Trophoblast cell (in vitro differentiated cells and primary cell): ENCODE results near the gene SLC43A3.

Source experiments
- DNase-seq, 2 donors: peaks; one replicate each; pipeline ENCODE4 v3.0.0-alpha.2; 2016
- H2AFZ ChIP-seq: 2 replicates; pipeline ENCODE4 v1.6.1; 2013; ENCODE audit warnings: low read length, moderate library complexity, mild to moderate bottlenecking; ENCODE audit not compliant: insufficient read depth, poor library complexity
- H2AK5ac ChIP-seq: 2 replicates; pipeline ENCODE4 v1.6.1; 2013; ENCODE audit warnings: mild to moderate bottlenecking, low read length
- H2BK120ac ChIP-seq: 2 replicates; pipeline ENCODE4 v1.6.1; 2013; ENCODE audit warnings: low read length, mild to moderate bottlenecking, moderate library complexity; ENCODE audit not compliant: insufficient read depth, poor library complexity
- H2BK12ac ChIP-seq: 2 replicates; pipeline ENCODE4 v1.6.1; 2013; ENCODE audit warnings: mild to moderate bottlenecking, low read length, moderate library complexity
- H2BK5ac ChIP-seq: 2 replicates; pipeline ENCODE4 v1.6.1; 2013; ENCODE audit warnings: low read length, low read depth, moderate library complexity, mild to moderate bottlenecking; ENCODE audit not compliant: poor library complexity
- H3K14ac ChIP-seq: 2 replicates; pipeline ENCODE4 v1.6.1; 2013; ENCODE audit warnings: mild to moderate bottlenecking, low read length
- H3K18ac ChIP-seq: 2 replicates; pipeline ENCODE4 v1.6.1; 2013; ENCODE audit warnings: mild to moderate bottlenecking, low read length
- H3K23ac ChIP-seq: 2 replicates; pipeline ENCODE4 v1.6.1; 2013; ENCODE audit warnings: low read length
- H3K27ac ChIP-seq: 2 replicates; pipeline ENCODE4 v1.5.1; 2013; ENCODE audit warnings: low read depth, mild to moderate bottlenecking, inconsistent platforms, low read length, moderate library complexity
- H3K27me3 ChIP-seq: 2 replicates; pipeline ENCODE4 v1.6.1; 2013; ENCODE audit warnings: inconsistent platforms, mild to moderate bottlenecking, low read length, moderate library complexity; ENCODE audit not compliant: insufficient read depth
- H3K36me3 ChIP-seq, 2 experiments: 1 replicate in 1 of 2; 2 replicates in 1 of 2; pipeline ENCODE4 v1.6.1; 2013; ENCODE audit warnings: low read length in 2 of 2, mild to moderate bottlenecking in 2 of 2, moderate library complexity in 1 of 2; ENCODE audit not compliant: insufficient read depth in 2 of 2, control insufficient read depth in 1 of 2
- H3K4ac ChIP-seq: 2 replicates; pipeline ENCODE4 v1.6.1; 2013; ENCODE audit warnings: low read depth, mild to moderate bottlenecking, low read length, moderate library complexity
- H3K4me1 ChIP-seq, 2 experiments: 1 replicate in 1 of 2; 2 replicates in 1 of 2; pipeline ENCODE4 v1.6.1; 2013; ENCODE audit warnings: low read length in 2 of 2, mild to moderate bottlenecking in 2 of 2, moderate library complexity in 1 of 2; ENCODE audit not compliant: insufficient read depth in 2 of 2, control insufficient read depth in 1 of 2
- H3K4me2 ChIP-seq: 2 replicates; pipeline ENCODE4 v1.6.1; 2013; ENCODE audit warnings: inconsistent platforms, mild to moderate bottlenecking, low read length, moderate library complexity
- H3K4me3 ChIP-seq: 2 replicates; pipeline ENCODE4 v1.5.1; 2013; ENCODE audit warnings: mild to moderate bottlenecking, low read depth, low read length, inconsistent platforms
- H3K79me1 ChIP-seq: one replicate; pipeline ENCODE4 v1.6.1; 2013; ENCODE audit warnings: low read length
- H3K79me2 ChIP-seq: 2 replicates; pipeline ENCODE4 v1.6.1; 2013; ENCODE audit warnings: low read length, mild to moderate bottlenecking; ENCODE audit not compliant: control insufficient read depth, insufficient read depth, poor library complexity
- H3K9ac ChIP-seq: 2 replicates; pipeline ENCODE4 v1.6.1; 2013; ENCODE audit warnings: mild to moderate bottlenecking, low read length
- H3K9me3 ChIP-seq: 2 replicates; pipeline ENCODE4 v1.6.1; 2013; ENCODE audit warnings: low read depth, mild to moderate bottlenecking, control low read depth, inconsistent platforms, low read length; ENCODE audit not compliant: insufficient read depth
- H4K12ac ChIP-seq: 2 replicates; pipeline ENCODE4 v1.6.1; 2013; ENCODE audit warnings: low read depth, mild to moderate bottlenecking, low read length, moderate library complexity
- H4K8ac ChIP-seq: 2 replicates; pipeline ENCODE4 v1.6.1; 2013; ENCODE audit warnings: low read depth, mild to moderate bottlenecking, low read length, moderate library complexity
- H4K91ac ChIP-seq: one replicate; pipeline ENCODE4 v1.6.1; 2013; ENCODE audit warnings: low read depth, mild to moderate bottlenecking, low read length, moderate library complexity
- WGBS: extraction: QIAGEN DNeasy Blood & Tissue Kit; methylation state at CpG from one replicate; pipeline ENCODE4 v1.1.7; 2013; ENCODE audit warnings: missing lambda C conversion rate; ENCODE audit not compliant: insufficient read length, insufficient coverage; ENCODE audit errors: extremely low coverage; 5-methylcytosine and 5-hydroxymethylcytosine counted together

The SLC43A3 gene

DNA sequence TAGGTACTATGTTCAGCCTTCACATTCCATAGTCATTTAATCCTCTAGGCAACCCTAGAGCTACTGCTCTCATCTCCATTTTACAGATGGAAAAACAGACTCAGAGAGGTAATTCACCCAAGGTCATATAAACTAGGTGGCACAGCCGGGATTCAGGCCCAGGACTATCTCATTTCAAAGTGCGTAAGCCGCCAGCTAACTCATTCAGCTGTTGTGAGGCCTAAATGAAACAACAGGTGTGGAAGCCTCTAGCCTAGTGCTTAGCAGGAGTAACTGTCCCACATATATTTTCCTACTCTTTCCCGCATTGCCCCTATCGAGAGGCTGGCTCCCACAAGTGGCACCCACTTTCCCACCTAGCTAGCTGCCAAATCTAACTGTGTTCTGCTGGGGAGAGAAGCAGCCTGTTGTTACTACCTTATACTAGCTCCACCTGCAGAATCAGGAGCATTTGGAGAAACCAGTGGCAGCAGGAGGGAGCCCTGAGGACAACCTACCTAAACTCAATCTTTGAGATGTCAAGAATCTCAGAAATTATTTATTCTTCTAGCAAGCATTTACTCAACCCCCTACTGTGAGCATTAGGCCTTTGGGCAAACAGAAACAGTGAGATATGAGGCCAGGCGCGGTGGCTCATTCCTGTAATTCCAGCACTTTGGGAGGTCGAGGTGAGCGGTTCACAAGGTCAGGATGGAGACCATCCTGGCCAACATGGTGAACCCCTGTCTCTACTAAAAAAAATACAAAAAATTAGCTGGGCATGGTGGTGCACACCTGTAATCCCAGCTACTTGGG, 66.8 kb downstream of the SLC43A3 start:
- Histone ChIP-seq H3K9ac (no peak overlapping the region), H3K4me3 (no peak overlapping the region), H3K9me3 (no peaks in the 10 kb centered on the region), H2BK12ac (no peak overlapping the region), H3K23ac (no peak overlapping the region), H3K4me2 (no peak overlapping the region), H3K79me1 (no peaks in the 10 kb centered on the region), H4K91ac (no peak overlapping the region), H3K27ac (no peak overlapping the region), H3K27me3 (no peaks in the 10 kb centered on the region), H3K18ac (no peak overlapping the region), H3K79me2 (no peaks in the 10 kb centered on the region), H2BK120ac (no peak overlapping the region), H3K4me1 (no peaks in the 10 kb centered on the region), H2BK5ac (no peak overlapping the region), H2AK5ac (no peak overlapping the region), H3K4ac (no peak overlapping the region), H3K14ac (no peak overlapping the region), H2AFZ (no peak overlapping the region), H4K8ac (no peak overlapping the region), H4K12ac (no peak overlapping the region), H3K36me3 (no peaks in the 10 kb centered on the region)
- no CpG with 5 or more reads among the region's 9 CpGs for WGBS
- DNase-seq, result no peak

DNA sequence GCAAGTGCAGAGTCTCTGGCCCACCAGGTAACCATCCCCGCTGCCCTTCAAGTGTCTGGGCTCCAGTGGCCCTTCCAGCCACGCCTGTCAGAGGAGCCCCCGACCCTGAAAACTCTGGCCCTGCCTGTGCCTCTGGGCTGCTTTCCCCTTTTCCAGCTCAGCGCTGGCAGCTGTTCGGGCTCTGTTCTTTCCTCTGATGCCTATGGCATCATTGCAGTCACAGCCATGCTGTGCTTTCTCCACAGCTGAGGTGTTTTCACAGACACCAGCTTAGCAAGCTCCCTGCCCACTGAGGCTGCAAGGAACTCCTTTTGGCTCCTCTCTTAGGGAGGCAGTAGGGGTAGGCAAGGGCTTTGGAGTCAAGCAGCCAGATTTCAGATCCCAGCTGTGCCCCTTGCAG, 67.5 kb downstream of the SLC43A3 start:
- Histone ChIP-seq H3K36me3 (no peaks in the 10 kb centered on the region), H3K79me1 (no peaks in the 10 kb centered on the region), H3K27ac (no peak overlapping the region), H3K23ac (no peak overlapping the region), H2AFZ (no peak overlapping the region), H2AK5ac (no peak overlapping the region), H3K14ac (no peak overlapping the region), H3K79me2 (no peaks in the 10 kb centered on the region), H3K4me2 (no peak overlapping the region), H4K91ac (no peak overlapping the region), H3K4me1 (no peaks in the 10 kb centered on the region), H4K12ac (no peak overlapping the region), H3K27me3 (no peaks in the 10 kb centered on the region), H2BK5ac (no peak overlapping the region), H3K18ac (no peak overlapping the region), H3K4ac (no peak overlapping the region), H2BK120ac (no peak overlapping the region), H2BK12ac (no peak overlapping the region), H3K9ac (no peak overlapping the region), H4K8ac (no peak overlapping the region), H3K9me3 (no peaks in the 10 kb centered on the region), H3K4me3 (no peak overlapping the region)
- no CpG with 5 or more reads among the region's 5 CpGs for WGBS
- no peak for DNase-seq

DNA sequence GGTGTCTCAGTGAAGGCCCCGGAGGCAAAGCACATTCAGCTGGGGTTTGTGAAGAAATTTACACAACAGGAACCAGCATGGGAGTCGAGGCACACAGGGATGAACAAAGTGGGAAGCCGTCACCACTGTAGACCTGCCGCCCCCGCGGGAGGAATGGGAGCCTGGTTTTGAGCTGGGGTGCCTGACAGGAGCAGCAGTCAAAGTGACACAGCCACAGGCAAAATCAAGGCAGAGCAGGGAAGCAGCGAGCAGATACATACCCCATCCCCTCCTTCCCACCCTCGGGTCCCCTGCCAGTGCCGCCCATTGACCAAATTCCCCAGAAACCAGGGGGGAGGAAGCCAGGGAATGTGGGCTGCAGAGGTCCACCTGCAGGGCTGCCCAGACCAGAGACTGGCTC, 67.9 kb downstream of the SLC43A3 start:
- Histone ChIP-seq H3K14ac (no peak overlapping the region), H4K91ac (no peak overlapping the region), H4K8ac (no peak overlapping the region), H3K27me3 (no peaks in the 10 kb centered on the region), H3K4me1 (no peaks in the 10 kb centered on the region), H3K9me3 (no peaks in the 10 kb centered on the region), H3K79me2 (no peaks in the 10 kb centered on the region), H3K36me3 (no peaks in the 10 kb centered on the region), H3K4me2 (no peak overlapping the region), H3K4me3 (no peak overlapping the region), H3K23ac (no peak overlapping the region), H3K27ac (no peak overlapping the region), H2BK5ac (no peak overlapping the region), H3K79me1 (no peaks in the 10 kb centered on the region), H4K12ac (no peak overlapping the region), H3K4ac (no peak overlapping the region), H2BK120ac (no peak overlapping the region), H3K18ac (no peak overlapping the region), H2AK5ac (no peak overlapping the region), H3K9ac (no peak overlapping the region), H2AFZ (no peak overlapping the region), H2BK12ac (no peak overlapping the region)
- no peak for DNase-seq
- WGBS, result no CpG with 5 or more reads among the region's 9 CpGs

DNA sequence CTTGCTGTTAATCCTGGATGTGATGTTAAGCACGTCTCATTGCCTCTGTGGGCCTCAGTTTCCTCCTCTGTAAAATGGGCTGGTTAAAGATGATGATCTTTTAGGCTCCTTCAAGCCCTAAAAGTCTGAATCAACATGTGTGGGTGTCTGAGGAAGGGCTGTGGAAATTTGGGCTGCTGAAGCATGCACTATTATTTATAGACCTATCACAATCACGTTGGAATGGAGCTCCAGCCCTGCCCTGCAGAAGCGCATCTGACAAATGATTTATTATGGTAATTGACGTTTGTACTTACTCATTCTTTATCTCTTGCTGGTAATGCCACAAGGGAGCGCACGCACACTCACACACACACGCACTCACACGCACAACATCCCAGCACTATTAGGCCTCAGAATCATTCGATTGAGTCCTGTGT, 68.4 kb downstream of the SLC43A3 start:
- H3K4me3 ChIP-seq, result no peak overlapping the region
- H3K18ac ChIP-seq, result no peak overlapping the region
- no peak overlapping the region for H4K8ac ChIP-seq
- no peak overlapping the region for H2BK5ac ChIP-seq
- H3K79me1 ChIP-seq, result no peaks in the 10 kb centered on the region
- H3K9ac ChIP-seq, result no peak overlapping the region
- no peaks in the 10 kb centered on the region for H3K79me2 ChIP-seq
- no peaks in the 10 kb centered on the region for H3K9me3 ChIP-seq
- H3K27ac ChIP-seq, result no peak overlapping the region
- H3K4me1 ChIP-seq, result no peaks in the 10 kb centered on the region
- H2BK120ac ChIP-seq, result no peak overlapping the region
- H2BK12ac ChIP-seq, result no peak overlapping the region
- WGBS, result no CpG with 5 or more reads among the region's 9 CpGs
- no peak overlapping the region for H3K23ac ChIP-seq
- no peaks in the 10 kb centered on the region for H3K36me3 ChIP-seq
- H4K91ac ChIP-seq, result no peak overlapping the region
- H2AK5ac ChIP-seq, result no peak overlapping the region
- no peak overlapping the region for H2AFZ ChIP-seq
- no peaks in the 10 kb centered on the region for H3K27me3 ChIP-seq
- DNase-seq, result no peak
- H3K4me2 ChIP-seq, result no peak overlapping the region
- H4K12ac ChIP-seq, result no peak overlapping the region
- H3K14ac ChIP-seq, result no peak overlapping the region
- no peak overlapping the region for H3K4ac ChIP-seq
